Vagina (tissue), 2 donors: Measurements from ENCODE around the gene TTC33. TPM values are rescaled to one million over a fixed set of nuclear protein-coding genes. Genes with fewer than 3 reads are reported as not detected.
"Not testable (repeated sequence)": the region's sequence is repeated elsewhere in the genome, so short reads cannot be mapped to it uniquely, and the experiment has no call there.

Source experiments
- DNase-seq, 2 donors: peaks; one replicate each; pipeline ENCODE4 v3.0.0-alpha.2; 2017; ENCODE audit errors: extremely low spot score in 2 of 2
- H3K27ac ChIP-seq: fragments of 200-600 bp; sonication (generic); one replicate; pipeline ENCODE4 v1.5.1; 2019
- H3K27me3 ChIP-seq: fragments of 200-600 bp; sonication (generic); one replicate; pipeline ENCODE4 v1.5.1; 2019
- H3K36me3 ChIP-seq, 2 donors: fragments of 200-600 bp; sonication (generic); one replicate each; pipeline ENCODE4 v1.5.1; 2017 to 2019
- H3K4me1 ChIP-seq: fragments of 200-600 bp; sonication (generic); one replicate; pipeline ENCODE4 v1.5.1; 2019
- H3K4me3 ChIP-seq, 2 donors: fragments of 200-600 bp; sonication (generic); 1 replicate in 1 of 2; 2 replicates in 1 of 2; pipeline ENCODE4 v1.5.1; 2016 to 2019
- H3K9me3 ChIP-seq: fragments of 200-600 bp; sonication (generic); one replicate; pipeline ENCODE4 v1.5.1; 2019
- CTCF ChIP-seq, 3 experiments: fragments of 450-650 bp in 2 of 3; fragments of 200-600 bp in 1 of 3; sonication (generic) in 1 of 3; IDR thresholded peaks; one replicate each; pipeline ENCODE4 v1.5.1; 2017 to 2019; ENCODE audit warnings: antibody characterized with exemption in 3 of 3, mild to moderate bottlenecking in 2 of 3, moderate library complexity in 2 of 3
- POLR2A ChIP-seq, 2 donors: fragments of 450-650 bp; IDR thresholded peaks; one replicate each; pipeline ENCODE4 v1.6.1; 2017; ENCODE audit warnings: antibody characterized with exemption in 2 of 2, mild to moderate bottlenecking in 2 of 2, moderate library complexity in 2 of 2
- POLR2AphosphoS5 ChIP-seq, 2 donors: sonication (generic); formaldehyde crosslinking; IDR thresholded peaks; one replicate each; pipeline ENCODE4 v1.9.0; 2017; ENCODE audit warnings: antibody characterized with exemption in 2 of 2, mild to moderate bottlenecking in 2 of 2, low read depth in 1 of 2; ENCODE audit not compliant: insufficient read depth in 1 of 2
- intact Hi-C: fragments of 100-400 bp; cut with DNase I; formaldehyde crosslinking; loops from one replicate; pipeline ENCODE4 v1.15.1; 2023
- total RNA-seq: library from RNA; depleted of rRNA; stranded (reverse); fragments of >200 nt; gene quantifications from one replicate; pipeline ENCODE4 v1.2.3, GENCODE V29; 2016

Gene TTC33
- total RNA-seq, 1 donor from 2014 or later, result 12.8 TPM

- intact Hi-C loops, result no loop called here
- TF ChIP-seq POLR2AphosphoS5 (IDR thresholded peaks at IDR 0.05; ENCODE audit: insufficient read depth in 1 of 2, low read depth in 1 of 2) (no peak), POLR2A (IDR thresholded peaks at IDR 0.05) (no peak)
- Histone ChIP-seq H3K4me3 (no peak overlapping the region), H3K9me3 (no peaks in the 10 kb centered on the region), H3K27ac (no peak overlapping the region), H3K27me3 (no peaks in the 10 kb centered on the region), H3K4me1 (no peaks in the 10 kb centered on the region), H3K36me3 (no peaks in the 10 kb centered on the region)
- DNase-seq, result no peak
These were observed 109.5 kb downstream of the TTC33 start for GRCh38 chr5:40646266-40646665.

DNA sequence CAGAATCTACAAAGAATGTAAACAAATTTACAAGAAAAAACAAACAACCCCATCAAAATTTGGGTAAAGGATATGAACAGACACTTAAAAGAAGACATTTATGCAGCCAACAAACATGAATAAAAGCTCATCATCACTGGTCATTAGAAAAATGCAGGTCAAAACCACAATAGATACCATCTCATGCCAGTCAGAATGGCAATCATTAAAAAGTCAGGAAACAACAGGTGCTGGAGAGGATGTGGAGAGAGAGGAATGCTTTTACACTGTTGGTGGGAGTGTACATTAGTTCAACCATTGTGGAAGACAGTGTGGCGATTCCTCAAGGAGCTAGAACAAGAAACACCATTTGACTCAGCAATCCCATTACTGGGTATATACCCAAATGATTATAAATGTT, 116.2 kb downstream of the TTC33 start:
- H3K4me1 ChIP-seq, intact Hi-C loops, H3K4me3 ChIP-seq, H3K27me3 ChIP-seq, H3K9me3 ChIP-seq, H3K27ac ChIP-seq, DNase-seq, H3K36me3 ChIP-seq: not testable (repeated sequence)

DNA sequence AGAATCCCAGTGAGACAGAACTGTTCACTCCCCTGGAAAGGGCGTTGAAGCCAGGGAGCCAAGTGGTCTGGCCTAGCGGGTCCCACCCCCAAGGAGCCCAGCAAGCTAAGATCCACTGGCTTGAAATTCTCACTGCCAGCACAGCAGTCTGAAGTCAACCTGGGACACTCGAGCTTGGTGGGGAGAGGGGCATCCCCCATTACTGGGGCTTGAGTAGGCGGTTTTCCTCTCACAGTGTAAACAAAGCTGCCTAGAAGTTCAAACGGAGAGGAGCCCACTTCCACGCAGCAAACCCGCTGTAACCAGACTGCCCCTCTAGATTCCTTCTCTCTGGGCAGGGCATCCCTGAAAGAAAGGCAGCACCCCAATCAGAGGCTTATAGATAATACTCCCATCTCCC, 121.2 kb downstream of the TTC33 start:
- intact Hi-C loops, result no loop called here
- no peak for DNase-seq
- H3K27me3 ChIP-seq, result no peaks in the 10 kb centered on the region
- TF ChIP-seq POLR2AphosphoS5 (IDR thresholded peaks at IDR 0.05; ENCODE audit: insufficient read depth in 1 of 2, low read depth in 1 of 2), result no peak
- TF ChIP-seq CTCF (IDR thresholded peaks at IDR 0.05), result no peak
- no peak for TF ChIP-seq POLR2A (IDR thresholded peaks at IDR 0.05)
- no peaks in the 10 kb centered on the region for H3K36me3 ChIP-seq
- H3K27ac ChIP-seq, result no peak overlapping the region
- no peaks in the 10 kb centered on the region for H3K4me1 ChIP-seq
- H3K4me3 ChIP-seq, result no peak overlapping the region
- no peaks in the 10 kb centered on the region for H3K9me3 ChIP-seq

GRCh38 chr5:40634154-40634553, 121.6 kb downstream of the TTC33 start:
- H3K36me3 ChIP-seq, result no peaks in the 10 kb centered on the region
- no peak overlapping the region for H3K4me3 ChIP-seq
- no peaks in the 10 kb centered on the region for H3K27me3 ChIP-seq
- no peaks in the 10 kb centered on the region for H3K4me1 ChIP-seq
- intact Hi-C loops, result no loop called here
- TF ChIP-seq POLR2A (IDR thresholded peaks at IDR 0.05), result no peak
- no peak for TF ChIP-seq POLR2AphosphoS5 (IDR thresholded peaks at IDR 0.05; ENCODE audit: insufficient read depth in 1 of 2, low read depth in 1 of 2)
- no peak for TF ChIP-seq CTCF (IDR thresholded peaks at IDR 0.05)
- H3K27ac ChIP-seq, result no peak overlapping the region
- H3K9me3 ChIP-seq, result no peaks in the 10 kb centered on the region
- no peak for DNase-seq

GRCh38 chr5:40631236-40631635, 124.5 kb downstream of the TTC33 start:
- Histone ChIP-seq H3K4me3 (no peak overlapping the region), H3K27me3 (no peaks in the 10 kb centered on the region), H3K4me1 (no peaks in the 10 kb centered on the region), H3K36me3 (no peaks in the 10 kb centered on the region), H3K27ac (no peak overlapping the region), H3K9me3 (no peaks in the 10 kb centered on the region)
- TF ChIP-seq POLR2AphosphoS5 (IDR thresholded peaks at IDR 0.05; ENCODE audit: insufficient read depth in 1 of 2, low read depth in 1 of 2) (no peak), POLR2A (IDR thresholded peaks at IDR 0.05) (no peak), CTCF (IDR thresholded peaks at IDR 0.05) (no peak)
- intact Hi-C loops, result no loop called here
- DNase-seq, result no peak

GRCh38 chr5:40630126-40630525, 125.6 kb downstream of the TTC33 start:
- Histone ChIP-seq H3K4me1 (no peaks in the 10 kb centered on the region), H3K9me3 (no peaks in the 10 kb centered on the region), H3K4me3 (no peak overlapping the region), H3K27ac (no peak overlapping the region), H3K27me3 (no peaks in the 10 kb centered on the region), H3K36me3 (no peaks in the 10 kb centered on the region)
- intact Hi-C loops, result no loop called here
- no peak for DNase-seq
- TF ChIP-seq POLR2AphosphoS5 (IDR thresholded peaks at IDR 0.05; ENCODE audit: insufficient read depth in 1 of 2, low read depth in 1 of 2), result no peak
- TF ChIP-seq POLR2A (IDR thresholded peaks at IDR 0.05), result no peak
- TF ChIP-seq CTCF (IDR thresholded peaks at IDR 0.05), result no peak
